Astrocyte (in vitro differentiated cells and primary cell): ENCODE results near the gene MYEOV. TPM values are rescaled to one million over a fixed set of nuclear protein-coding genes. Genes with fewer than 3 reads are reported as not detected.

Experiments used
- DNase-seq: peaks from one replicate; pipeline ENCODE4 v3.0.0-alpha.2; 2010; ENCODE audit warnings: low read depth
- FAIRE-seq: peaks from 2 replicates; lab custom pipeline; 2011; peaks lifted over from hg19 to GRCh38; lab: Jason Lieb, UNC
- H2AFZ ChIP-seq: 2 replicates; pipeline ENCODE4 v1.6.0; 2012; ENCODE audit warnings: low read depth, low read length, inconsistent platforms
- H3K27ac ChIP-seq: 2 replicates; pipeline ENCODE4 v1.5.1; 2011; ENCODE audit warnings: low read depth, low read length, inconsistent platforms
- H3K27me3 ChIP-seq: 2 replicates; pipeline ENCODE4 v1.6.0; 2011; ENCODE audit warnings: low read length, inconsistent platforms; ENCODE audit not compliant: insufficient read depth
- H3K36me3 ChIP-seq: 2 replicates; pipeline ENCODE4 v1.5.1; 2011; ENCODE audit warnings: low read length, inconsistent platforms; ENCODE audit not compliant: insufficient read depth
- H3K4me1 ChIP-seq: 2 replicates; pipeline ENCODE4 v1.5.1; 2011; ENCODE audit warnings: low read length, inconsistent platforms; ENCODE audit not compliant: insufficient read depth
- H3K4me2 ChIP-seq: 2 replicates; pipeline ENCODE4 v1.6.0; 2012; ENCODE audit warnings: low read length, inconsistent platforms
- H3K4me3 ChIP-seq: 2 replicates; pipeline ENCODE4 v1.5.1; 2011; ENCODE audit warnings: low read depth, mild to moderate bottlenecking, low read length, inconsistent platforms; ENCODE audit not compliant: insufficient read depth
- H3K79me2 ChIP-seq: 2 replicates; pipeline ENCODE4 v1.6.0; 2012; ENCODE audit warnings: mild to moderate bottlenecking, low read length, inconsistent platforms; ENCODE audit not compliant: insufficient read depth
- H3K9ac ChIP-seq: 2 replicates; pipeline ENCODE4 v1.6.0; 2012; ENCODE audit warnings: mild to moderate bottlenecking, low read length, inconsistent platforms
- H3K9me3 ChIP-seq: 2 replicates; pipeline ENCODE4 v1.5.1; 2012; ENCODE audit warnings: low read depth, mild to moderate bottlenecking, low read length, inconsistent platforms; ENCODE audit not compliant: insufficient read depth
- H4K20me1 ChIP-seq: 2 replicates; pipeline ENCODE4 v1.6.0; 2012; ENCODE audit warnings: low read length, inconsistent platforms; ENCODE audit not compliant: insufficient read depth
- H3K27ac Mint-ChIP-seq: one replicate; pipeline ENCODE4 v1.8.0; 2021; ENCODE audit warnings: mild to moderate bottlenecking, mixed read lengths; ENCODE audit not compliant: unreplicated experiment
- H3K27me3 Mint-ChIP-seq: one replicate; pipeline ENCODE4 v1.8.0; 2021; ENCODE audit warnings: low read depth, mixed read lengths; ENCODE audit not compliant: unreplicated experiment
- H3K36me3 Mint-ChIP-seq: one replicate; pipeline ENCODE4 v1.8.0; 2021; ENCODE audit warnings: low read depth, mixed read lengths; ENCODE audit not compliant: unreplicated experiment
- H3K4me1 Mint-ChIP-seq: one replicate; pipeline ENCODE4 v1.8.0; 2021; ENCODE audit warnings: low read depth, mixed read lengths; ENCODE audit not compliant: unreplicated experiment
- H3K4me3 Mint-ChIP-seq: one replicate; pipeline ENCODE4 v1.8.0; 2021; ENCODE audit warnings: mild to moderate bottlenecking, moderate library complexity, mixed read lengths; ENCODE audit not compliant: unreplicated experiment
- H3K9me3 Mint-ChIP-seq: one replicate; pipeline ENCODE4 v1.8.0; 2021; ENCODE audit warnings: mild to moderate bottlenecking, mixed read lengths; ENCODE audit not compliant: unreplicated experiment
- EZH2 ChIP-seq: IDR thresholded peaks from 2 replicates; pipeline ENCODE4 v1.6.1; 2012; ENCODE audit warnings: mild to moderate bottlenecking, low read length, inconsistent platforms; ENCODE audit not compliant: insufficient read depth
- total RNA-seq: library from RNA; stranded (reverse); gene quantifications from 2 replicates; pipeline ENCODE4 v1.2.1, GENCODE V29; 2021
- TF ChIP-seq, protein P1 (sequence below): IDR thresholded peaks from 2 replicates; pipeline ENCODE4 v1.5.1; 2011; ENCODE audit warnings: low read depth, mild to moderate bottlenecking, inconsistent platforms, low read length, moderate library complexity; ENCODE audit not compliant: insufficient read depth

Gene MYEOV
- total RNA-seq, 1 donor from 2014 or later = not detected

DNA sequence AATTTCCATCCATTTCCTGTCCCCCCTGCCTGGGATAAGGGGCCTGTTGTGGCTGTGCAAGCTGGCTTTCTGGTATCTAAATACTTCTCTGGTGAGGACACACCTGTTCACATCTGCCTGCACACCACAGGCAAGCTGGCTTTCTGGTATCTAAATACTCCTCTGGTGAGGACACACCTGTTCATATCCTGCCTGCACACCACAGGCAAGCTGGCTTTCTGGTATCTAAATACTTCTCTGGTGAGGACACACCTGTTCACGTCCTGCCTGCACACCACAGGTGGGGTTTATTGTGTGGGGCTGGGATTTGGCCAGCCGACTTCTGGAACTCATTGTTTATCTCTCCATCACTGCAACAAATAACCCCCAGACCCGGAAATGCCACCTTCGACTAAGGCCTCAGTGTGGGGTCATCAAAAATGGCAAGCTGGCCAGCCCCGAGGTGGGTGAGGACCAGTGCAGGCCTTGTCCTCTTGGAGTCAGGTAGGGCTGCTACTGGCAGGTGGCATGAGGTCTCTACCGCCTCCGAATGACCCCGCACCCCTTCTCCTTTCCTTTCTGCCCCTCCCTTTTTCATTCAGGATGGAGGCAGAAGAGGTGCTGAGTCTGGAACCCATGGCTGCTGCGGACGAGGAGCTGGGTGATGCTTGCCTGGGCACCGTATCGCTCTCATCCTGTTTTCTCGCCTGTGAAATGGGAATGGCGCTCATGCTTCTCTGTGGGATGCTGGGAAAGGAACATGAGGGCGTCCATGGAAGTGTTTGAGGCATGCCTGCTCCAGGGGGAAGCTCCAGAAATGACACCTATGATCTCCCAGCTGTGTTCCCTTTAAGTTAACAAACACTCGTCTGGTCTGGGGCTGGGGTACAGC, 43.5 kb upstream of the MYEOV start:
- H3K4me1 Mint-ChIP-seq = peaks cover 7% of the 10 kb centered on the region
- FAIRE-seq (no peak), DNase-seq (no peak)
- no peak overlapping the region for H3K4me3 Mint-ChIP-seq
- H3K27me3 ChIP-seq = peaks cover 6% of the 10 kb centered on the region
- no peak overlapping the region for H3K4me3 ChIP-seq
- H2AFZ ChIP-seq = no peak overlapping the region
- H3K9me3 ChIP-seq = peaks cover 24% of the 10 kb centered on the region
- no peak overlapping the region for H3K4me2 ChIP-seq
- H3K36me3 ChIP-seq = no peaks in the 10 kb centered on the region
- H3K27ac Mint-ChIP-seq = no peak overlapping the region
- H3K79me2 ChIP-seq = no peaks in the 10 kb centered on the region
- peaks cover 10% of the 10 kb centered on the region for H3K4me1 ChIP-seq
- no peaks in the 10 kb centered on the region for H4K20me1 ChIP-seq
- peaks cover 78% of the 10 kb centered on the region for H3K27me3 Mint-ChIP-seq
- no peak overlapping the region for H3K9ac ChIP-seq
- TF ChIP-seq, protein P1, sequence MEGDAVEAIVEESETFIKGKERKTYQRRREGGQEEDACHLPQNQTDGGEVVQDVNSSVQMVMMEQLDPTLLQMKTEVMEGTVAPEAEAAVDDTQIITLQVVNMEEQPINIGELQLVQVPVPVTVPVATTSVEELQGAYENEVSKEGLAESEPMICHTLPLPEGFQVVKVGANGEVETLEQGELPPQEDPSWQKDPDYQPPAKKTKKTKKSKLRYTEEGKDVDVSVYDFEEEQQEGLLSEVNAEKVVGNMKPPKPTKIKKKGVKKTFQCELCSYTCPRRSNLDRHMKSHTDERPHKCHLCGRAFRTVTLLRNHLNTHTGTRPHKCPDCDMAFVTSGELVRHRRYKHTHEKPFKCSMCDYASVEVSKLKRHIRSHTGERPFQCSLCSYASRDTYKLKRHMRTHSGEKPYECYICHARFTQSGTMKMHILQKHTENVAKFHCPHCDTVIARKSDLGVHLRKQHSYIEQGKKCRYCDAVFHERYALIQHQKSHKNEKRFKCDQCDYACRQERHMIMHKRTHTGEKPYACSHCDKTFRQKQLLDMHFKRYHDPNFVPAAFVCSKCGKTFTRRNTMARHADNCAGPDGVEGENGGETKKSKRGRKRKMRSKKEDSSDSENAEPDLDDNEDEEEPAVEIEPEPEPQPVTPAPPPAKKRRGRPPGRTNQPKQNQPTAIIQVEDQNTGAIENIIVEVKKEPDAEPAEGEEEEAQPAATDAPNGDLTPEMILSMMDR = no peak
- no peak for TF ChIP-seq EZH2
- peaks cover 4% of the 10 kb centered on the region for H3K36me3 Mint-ChIP-seq
- H3K27ac ChIP-seq = no peak overlapping the region
- H3K9me3 Mint-ChIP-seq = peaks cover 18% of the 10 kb centered on the region

DNA sequence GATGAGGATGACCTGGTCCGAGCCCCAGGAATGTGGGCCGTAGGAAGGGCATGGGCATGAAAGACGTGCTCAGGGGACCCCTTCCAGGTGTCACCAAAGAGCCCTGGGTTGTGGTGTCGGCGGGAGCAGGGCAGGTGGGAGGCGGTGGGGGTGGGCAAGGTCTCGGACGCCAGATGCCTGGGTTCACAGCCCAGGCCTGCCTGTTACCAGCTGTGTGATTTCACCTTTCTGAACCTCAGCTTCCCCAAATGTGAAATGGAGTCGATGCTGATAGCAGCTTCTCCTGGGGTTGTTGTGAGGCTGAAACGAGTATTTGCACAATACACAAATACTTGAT, 42.9 kb upstream of the MYEOV start:
- no peak overlapping the region for H3K27ac ChIP-seq
- no peak overlapping the region for H3K4me2 ChIP-seq
- no peak overlapping the region for H2AFZ ChIP-seq
- H3K9me3 ChIP-seq = peaks cover 24% of the 10 kb centered on the region
- peaks cover 7% of the 10 kb centered on the region for H3K4me1 Mint-ChIP-seq
- H3K79me2 ChIP-seq = no peaks in the 10 kb centered on the region
- H3K27me3 ChIP-seq = peaks cover 6% of the 10 kb centered on the region
- H3K27me3 Mint-ChIP-seq = peaks cover 79% of the 10 kb centered on the region
- no peak overlapping the region for H3K9ac ChIP-seq
- DNase-seq (no peak), FAIRE-seq (no peak)
- peaks cover 2% of the 10 kb centered on the region for H3K36me3 Mint-ChIP-seq
- H3K36me3 ChIP-seq = no peaks in the 10 kb centered on the region
- H3K9me3 Mint-ChIP-seq = peaks cover 18% of the 10 kb centered on the region
- no peaks in the 10 kb centered on the region for H4K20me1 ChIP-seq
- H3K4me1 ChIP-seq = peaks cover 10% of the 10 kb centered on the region
- no peak overlapping the region for H3K4me3 ChIP-seq
- H3K27ac Mint-ChIP-seq = no peak overlapping the region
- no peak overlapping the region for H3K4me3 Mint-ChIP-seq
- TF ChIP-seq, protein P1 = no peak
- TF ChIP-seq EZH2 = no peak
